T-helper 1 cell treated with Interleukin-12 subunit alpha and Interleukin-12 subunit beta and Interleukin-4 antibody, amounts not matched to agents 30 μg/mL and 1 μg/mL, for 36 hours (primary cell): ENCODE results near the gene HSPA5.
"Not testable (repeated sequence)": the region's sequence is repeated elsewhere in the genome, so short reads cannot be mapped to it uniquely, and the experiment has no call there.

Source experiments
- H3K27ac Mint-ChIP-seq: one replicate; pipeline ENCODE4 v1.8.0; 2021; ENCODE audit warnings: mild to moderate bottlenecking, mixed read lengths
- H3K27me3 Mint-ChIP-seq: one replicate; pipeline ENCODE4 v1.8.0; 2021; ENCODE audit warnings: low read depth, mixed read lengths
- H3K36me3 Mint-ChIP-seq: one replicate; pipeline ENCODE4 v1.8.0; 2021; ENCODE audit warnings: low read depth, mixed read lengths
- H3K4me1 Mint-ChIP-seq: one replicate; pipeline ENCODE4 v1.8.0; 2021; ENCODE audit warnings: low read depth, mixed read lengths
- H3K4me3 Mint-ChIP-seq: one replicate; pipeline ENCODE4 v1.8.0; 2021; ENCODE audit warnings: mild to moderate bottlenecking, moderate library complexity, mixed read lengths
- H3K9me3 Mint-ChIP-seq: one replicate; pipeline ENCODE4 v1.8.0; 2021; ENCODE audit warnings: mixed read lengths

The HSPA5 gene

DNA sequence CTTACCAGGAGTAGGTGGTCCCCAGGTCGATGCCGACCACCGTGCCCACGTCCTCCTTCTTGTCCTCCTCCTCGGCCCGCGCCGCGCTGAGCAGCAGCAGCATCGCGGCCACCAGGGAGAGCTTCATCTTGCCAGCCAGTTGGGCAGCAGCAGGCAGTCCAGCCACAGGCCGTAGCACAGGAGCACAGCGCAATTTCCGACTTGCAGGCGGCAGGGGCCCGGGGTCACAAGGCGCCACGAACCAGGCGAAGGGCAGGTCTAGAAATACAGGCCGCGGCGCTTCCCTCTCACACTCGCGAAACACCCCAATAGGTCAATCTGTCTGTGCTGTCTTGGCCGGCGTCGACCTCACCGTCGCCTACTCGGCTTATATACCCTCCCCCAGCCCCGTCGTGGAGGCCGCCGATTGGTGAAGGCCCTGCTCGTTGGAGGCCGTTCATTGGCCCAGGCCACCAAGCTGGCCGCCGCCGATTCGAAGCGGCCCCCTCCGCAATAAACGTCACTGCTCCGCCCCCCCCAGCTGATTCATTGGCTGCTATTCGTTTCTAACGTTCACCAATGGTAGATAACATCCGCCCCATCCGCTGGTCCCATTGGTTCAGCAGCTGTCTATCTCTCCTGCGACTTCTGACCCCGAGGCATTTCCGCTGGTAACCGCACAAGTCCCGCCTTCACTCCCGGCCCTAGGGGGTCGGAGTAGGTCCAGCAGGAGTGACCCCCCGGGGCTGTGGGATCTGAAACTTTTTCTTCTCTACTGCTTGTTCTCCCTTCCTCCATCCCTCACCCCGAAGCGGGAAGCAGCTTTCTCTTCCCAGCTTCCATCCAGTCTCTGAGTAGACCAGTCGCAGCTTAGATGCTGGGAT is at the start of gene HSPA5:
Gene HSPA5 (minus strand): TSS at position 344 of the 863 bp plus-strand sequence. CDS start 217 bp downstream, at position 127.
- Mint-ChIP-seq H3K36me3 (peaks cover 53% of the 10 kb centered on the region), H3K9me3 (no peaks in the 10 kb centered on the region), H3K4me3 (peak within 1 kb of the TSS; percentile 92), H3K27me3 (no peaks in the 10 kb centered on the region), H3K27ac (peak within 1 kb of the TSS; percentile 92), H3K4me1 (peaks cover 33% of the 10 kb centered on the region)

DNA sequence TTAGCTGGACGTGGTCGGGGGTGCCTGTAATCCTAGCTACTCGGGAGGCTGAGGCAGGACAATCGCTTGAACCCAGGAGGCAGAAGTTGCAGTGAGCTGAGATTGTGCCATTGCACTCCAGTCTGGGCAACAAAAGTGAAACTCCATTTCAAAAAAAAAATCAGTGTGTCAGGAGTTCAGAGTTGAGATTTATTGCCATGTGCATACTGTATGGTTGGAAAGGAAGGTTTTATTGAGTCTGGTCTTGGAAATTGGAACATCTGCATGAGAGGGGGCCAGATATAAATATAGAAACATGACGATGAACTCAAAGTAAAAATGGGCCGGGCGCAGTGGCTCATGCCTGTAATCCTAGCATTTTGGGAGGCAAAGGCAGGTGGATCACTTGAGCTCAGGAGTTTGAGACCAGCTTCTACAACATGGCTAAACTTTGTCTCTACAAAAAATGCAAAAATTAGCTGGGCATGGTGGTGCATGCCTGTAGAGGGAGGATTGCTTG is 45.8 kb upstream of the HSPA5 start:
- not testable (repeated sequence) for H3K4me3 Mint-ChIP-seq, H3K9me3 Mint-ChIP-seq, H3K36me3 Mint-ChIP-seq, H3K4me1 Mint-ChIP-seq, H3K27me3 Mint-ChIP-seq, H3K27ac Mint-ChIP-seq

DNA sequence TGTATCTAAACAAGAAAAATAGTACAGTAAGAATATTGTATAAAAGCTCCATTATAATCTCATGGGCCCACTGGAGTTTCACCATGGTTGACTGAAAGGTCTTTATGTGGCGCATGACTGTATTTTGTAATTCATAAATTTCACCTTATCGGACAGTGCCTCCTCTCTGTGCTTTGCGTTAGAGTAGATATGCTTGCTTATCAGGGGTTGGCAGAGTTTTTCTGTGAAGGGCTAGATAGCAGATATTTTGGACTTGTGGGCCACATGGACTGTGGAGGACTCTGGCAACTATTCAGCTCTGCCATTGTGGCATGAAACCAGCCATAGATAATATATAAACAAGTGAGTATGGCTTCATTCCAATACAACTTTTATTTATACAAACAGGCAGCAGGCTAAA is 43.7 kb upstream of the HSPA5 start:
- Mint-ChIP-seq H3K4me3 (no peak overlapping the region), H3K27ac (no peak overlapping the region), H3K27me3 (no peaks in the 10 kb centered on the region), H3K4me1 (peaks cover 4% of the 10 kb centered on the region), H3K36me3 (peaks cover 2% of the 10 kb centered on the region), H3K9me3 (no peaks in the 10 kb centered on the region)

DNA sequence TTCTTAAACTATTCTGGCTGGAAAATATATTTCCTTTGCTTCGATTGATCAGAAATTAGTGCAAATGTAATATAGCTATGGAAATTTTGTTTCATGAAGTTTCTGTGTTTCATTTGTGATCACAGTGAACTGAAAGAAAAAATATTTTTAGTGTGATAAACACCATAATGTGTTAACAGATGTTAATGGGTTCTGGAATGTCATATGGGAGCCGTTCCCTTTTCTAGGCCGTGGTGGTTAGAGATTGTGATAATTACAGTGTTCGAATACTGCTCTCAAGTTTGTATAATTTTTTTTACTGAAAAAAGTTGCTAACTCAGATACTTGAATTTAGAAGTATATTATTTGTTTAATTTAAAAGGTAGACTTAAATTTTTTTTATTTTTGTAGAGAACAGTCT is 39.8 kb upstream of the HSPA5 start:
- no peak overlapping the region for H3K4me3 Mint-ChIP-seq
- no peak overlapping the region for H3K27ac Mint-ChIP-seq
- peaks cover 7% of the 10 kb centered on the region for H3K4me1 Mint-ChIP-seq
- no peaks in the 10 kb centered on the region for H3K27me3 Mint-ChIP-seq
- H3K36me3 Mint-ChIP-seq = peaks cover 5% of the 10 kb centered on the region
- no peaks in the 10 kb centered on the region for H3K9me3 Mint-ChIP-seq

DNA sequence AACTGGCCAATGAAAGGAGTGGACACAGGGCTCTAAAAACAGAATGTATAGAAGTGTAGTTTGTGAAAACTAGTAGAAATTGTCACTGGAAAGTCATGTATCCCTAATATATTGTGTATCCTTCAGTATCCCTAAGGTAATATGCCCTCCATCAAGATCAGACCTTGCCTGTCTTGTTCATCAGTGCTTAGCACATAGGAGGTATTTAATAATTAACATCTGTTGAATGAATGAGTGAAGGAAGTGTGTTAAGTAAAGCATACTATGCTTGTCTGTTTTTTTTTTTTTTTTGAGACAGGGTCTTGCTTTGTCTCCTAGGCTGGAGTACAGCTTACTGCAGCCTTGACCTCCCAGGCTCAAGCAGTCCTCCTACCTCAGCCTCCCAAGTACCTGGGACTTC is 36.3 kb upstream of the HSPA5 start:
- peaks cover 6% of the 10 kb centered on the region for H3K4me1 Mint-ChIP-seq
- H3K9me3 Mint-ChIP-seq = no peaks in the 10 kb centered on the region
- no peak overlapping the region for H3K27ac Mint-ChIP-seq

DNA sequence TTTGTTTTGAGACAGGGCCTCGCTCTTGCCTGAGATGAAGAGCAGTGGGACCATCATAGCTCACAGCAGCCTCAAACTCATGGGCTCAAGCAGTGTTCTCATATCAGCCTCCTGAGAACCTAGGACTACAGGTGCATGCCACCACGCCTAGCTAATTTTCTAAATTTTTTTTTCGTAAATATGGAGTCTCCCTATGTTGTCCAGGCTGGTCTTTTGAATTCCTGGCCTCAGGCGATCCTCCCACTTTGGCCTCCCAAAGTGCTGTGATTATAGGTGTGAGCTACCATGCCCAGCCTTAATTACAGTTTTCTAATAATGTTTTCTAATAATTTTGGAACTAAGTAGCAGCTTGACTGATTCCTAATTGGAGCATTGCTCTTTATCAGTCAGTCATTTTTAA is 35.6 kb upstream of the HSPA5 start:
- H3K27me3 Mint-ChIP-seq = no peaks in the 10 kb centered on the region
- H3K27ac Mint-ChIP-seq = no peak overlapping the region
- peaks cover 6% of the 10 kb centered on the region for H3K4me1 Mint-ChIP-seq
- H3K9me3 Mint-ChIP-seq = no peaks in the 10 kb centered on the region
- peaks cover 8% of the 10 kb centered on the region for H3K36me3 Mint-ChIP-seq
- no peak overlapping the region for H3K4me3 Mint-ChIP-seq

More for the DNA sequence above, 36.3 kb upstream of the HSPA5 start:
- Mint-ChIP-seq H3K27me3 (no peaks in the 10 kb centered on the region), H3K4me3 (no peak overlapping the region), H3K36me3 (peaks cover 5% of the 10 kb centered on the region)

DNA sequence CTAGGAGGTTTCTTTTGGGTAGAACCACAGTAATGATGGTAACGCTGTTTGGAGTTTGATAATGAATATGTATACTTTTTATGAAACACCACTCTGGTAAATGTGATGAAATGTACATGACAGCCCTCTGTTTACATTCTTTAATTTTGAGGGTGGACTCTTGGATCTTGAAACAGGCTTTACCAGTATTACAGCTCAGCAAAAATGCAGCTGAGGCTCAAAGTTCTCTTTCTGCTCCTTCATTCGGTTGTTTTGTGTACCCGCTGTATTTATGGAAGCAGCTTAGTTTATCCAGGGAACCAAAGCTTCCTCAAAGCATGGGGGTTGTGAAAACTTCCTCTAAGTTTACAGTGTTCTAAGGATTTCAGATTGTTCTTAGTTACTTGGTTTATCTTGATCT is 31.6 kb upstream of the HSPA5 start:
- H3K27me3 Mint-ChIP-seq = no peaks in the 10 kb centered on the region
- H3K27ac Mint-ChIP-seq = no peak overlapping the region
- H3K4me1 Mint-ChIP-seq = peaks cover 12% of the 10 kb centered on the region
- no peak overlapping the region for H3K4me3 Mint-ChIP-seq
- no peaks in the 10 kb centered on the region for H3K9me3 Mint-ChIP-seq
- peaks cover 16% of the 10 kb centered on the region for H3K36me3 Mint-ChIP-seq

DNA sequence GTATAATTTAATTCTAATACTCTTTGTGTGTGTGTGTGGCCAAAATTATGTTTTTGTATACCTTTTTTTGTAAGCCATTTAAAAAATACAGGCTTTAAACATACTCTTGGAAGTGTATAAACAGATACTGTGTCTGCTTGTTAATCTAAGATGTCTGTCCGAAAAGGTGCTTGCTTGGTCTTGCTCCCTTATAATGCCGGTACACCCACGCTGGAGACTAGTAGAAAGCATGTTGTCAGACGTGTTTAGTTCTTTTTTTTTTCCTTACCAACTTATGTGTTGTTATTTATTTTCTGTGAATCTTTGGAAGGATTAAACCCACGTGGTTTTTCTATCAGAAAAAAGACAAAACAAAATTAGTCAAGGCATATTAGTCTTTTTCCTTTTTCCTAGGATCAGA is 29.9 kb upstream of the HSPA5 start:
- peaks cover 8% of the 10 kb centered on the region for H3K4me1 Mint-ChIP-seq
- H3K36me3 Mint-ChIP-seq = peaks cover 15% of the 10 kb centered on the region
- no peak overlapping the region for H3K27ac Mint-ChIP-seq
- H3K9me3 Mint-ChIP-seq = no peaks in the 10 kb centered on the region
- no peaks in the 10 kb centered on the region for H3K27me3 Mint-ChIP-seq
- H3K4me3 Mint-ChIP-seq = no peak overlapping the region

DNA sequence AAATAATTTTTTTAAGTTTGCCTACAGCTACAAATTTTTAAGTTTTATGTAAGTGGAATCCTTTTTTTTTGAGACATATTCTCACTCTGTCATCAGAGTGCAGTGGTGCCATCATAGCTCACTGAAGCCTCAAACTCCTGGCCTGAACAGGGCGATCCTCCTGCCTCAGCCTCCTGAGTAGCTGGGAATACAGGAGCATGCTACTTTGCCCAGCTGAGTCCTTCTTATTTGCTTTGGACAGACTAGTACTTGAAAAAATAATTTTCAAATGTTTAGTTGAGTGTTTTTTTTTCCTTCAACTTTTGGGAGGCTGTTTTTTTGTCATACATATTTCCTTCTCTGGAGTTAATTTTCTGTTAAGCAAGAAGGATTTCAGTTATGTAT is 27.9 kb upstream of the HSPA5 start:
- Mint-ChIP-seq H3K36me3 (peaks cover 22% of the 10 kb centered on the region), H3K27me3 (no peaks in the 10 kb centered on the region), H3K4me1 (peaks cover 21% of the 10 kb centered on the region), H3K4me3 (no peak overlapping the region), H3K27ac (no peak overlapping the region), H3K9me3 (no peaks in the 10 kb centered on the region)

DNA sequence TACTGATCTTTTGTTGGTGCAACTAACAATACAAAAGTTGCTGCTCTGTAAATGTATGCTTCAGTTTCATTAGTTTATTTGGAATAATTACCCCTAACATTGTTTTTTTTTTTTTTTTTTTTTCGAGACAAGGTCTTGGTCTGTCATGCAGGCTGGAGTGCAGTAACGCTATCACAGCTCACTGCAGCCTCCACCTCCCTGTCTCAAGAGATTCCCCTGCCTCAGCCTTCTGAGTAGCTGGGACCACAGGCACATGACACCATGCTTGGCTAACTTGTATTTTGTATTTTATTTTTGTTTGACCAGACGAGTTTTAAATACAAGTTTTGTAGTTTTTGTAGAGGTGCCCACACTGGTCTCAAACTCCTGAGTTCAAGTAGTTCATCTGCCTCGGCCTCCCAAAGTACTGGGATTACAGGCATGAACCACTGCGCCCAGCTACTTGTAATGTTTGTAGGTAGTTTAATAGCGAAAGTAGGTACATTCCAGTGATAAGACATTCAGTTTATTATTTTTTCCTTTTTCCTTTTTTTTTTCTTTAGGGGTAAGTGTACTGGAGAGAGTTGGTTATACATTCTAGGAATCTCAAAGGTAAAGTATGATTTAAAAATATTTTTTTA is 27.4 kb upstream of the HSPA5 start:
- Mint-ChIP-seq H3K27me3 (no peaks in the 10 kb centered on the region), H3K4me1 (peaks cover 26% of the 10 kb centered on the region), H3K27ac (no peak overlapping the region), H3K36me3 (peaks cover 24% of the 10 kb centered on the region), H3K4me3 (no peak overlapping the region), H3K9me3 (no peaks in the 10 kb centered on the region)

DNA sequence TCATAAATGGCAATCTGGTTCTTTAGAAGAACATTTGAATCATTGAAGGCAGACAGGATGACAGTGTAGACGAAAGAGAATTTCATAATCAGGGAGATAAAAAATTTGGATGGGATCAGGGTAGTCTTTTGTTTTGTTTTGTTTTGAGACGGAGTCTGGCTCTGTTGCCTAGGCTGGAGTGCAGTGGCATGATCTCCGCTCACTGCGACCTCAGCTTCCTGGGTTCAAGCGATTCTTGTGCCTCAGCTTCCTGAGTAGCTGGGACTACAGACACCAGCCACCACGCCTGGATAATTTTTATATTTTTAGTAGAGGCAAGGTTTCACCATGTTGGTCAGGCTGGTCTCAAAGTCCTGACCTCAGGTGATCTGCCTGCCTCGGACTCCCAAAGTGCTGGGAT is 22.9 kb upstream of the HSPA5 start:
- peaks cover 39% of the 10 kb centered on the region for H3K4me1 Mint-ChIP-seq

DNA sequence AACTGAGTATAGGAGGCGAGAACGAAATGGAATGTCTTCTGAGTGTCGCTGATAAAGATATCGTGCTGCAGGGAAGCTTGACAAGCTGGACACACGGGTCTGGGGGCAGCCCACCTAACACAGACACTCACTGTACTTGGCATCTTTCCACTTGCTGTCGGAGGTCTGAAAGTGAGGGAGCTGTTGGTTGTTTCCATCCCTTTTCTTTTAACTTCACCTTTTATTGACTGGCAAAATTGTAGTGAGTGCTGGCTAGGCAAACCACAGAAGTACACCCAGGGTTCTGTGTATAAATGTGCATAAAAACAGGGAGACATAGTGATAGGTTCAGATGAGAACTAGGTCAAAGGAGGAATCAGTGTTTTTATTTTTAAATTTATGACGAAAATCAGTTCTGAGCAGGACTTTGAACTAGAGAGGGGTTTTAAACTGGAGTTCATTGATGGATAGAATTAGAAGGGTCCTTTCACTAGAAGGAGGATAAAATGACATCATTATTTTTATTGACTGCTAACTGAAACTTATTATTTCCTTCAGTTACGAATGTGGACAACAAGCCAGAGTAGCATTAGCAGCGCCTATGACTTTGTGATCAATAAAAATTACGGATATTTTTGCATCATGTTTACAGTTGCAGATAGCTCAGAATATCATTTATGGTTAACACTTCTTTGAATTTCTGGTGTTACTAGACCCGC is 21.3 kb upstream of the HSPA5 start:
- H3K9me3 Mint-ChIP-seq = no peaks in the 10 kb centered on the region
- H3K27me3 Mint-ChIP-seq = no peaks in the 10 kb centered on the region
- peaks cover 32% of the 10 kb centered on the region for H3K4me1 Mint-ChIP-seq
- peak overlapping the region; percentile 99 for H3K4me3 Mint-ChIP-seq
- H3K36me3 Mint-ChIP-seq = peaks cover 17% of the 10 kb centered on the region
- H3K27ac Mint-ChIP-seq = peak overlapping the region; percentile 96

More for the DNA sequence above, 22.9 kb upstream of the HSPA5 start:
- H3K9me3 Mint-ChIP-seq, H3K27me3 Mint-ChIP-seq: not testable (repeated sequence)
- Mint-ChIP-seq H3K36me3 (peaks cover 20% of the 10 kb centered on the region), H3K4me3 (peak overlapping the region; percentile 73), H3K27ac (peak overlapping the region; percentile 72)

DNA sequence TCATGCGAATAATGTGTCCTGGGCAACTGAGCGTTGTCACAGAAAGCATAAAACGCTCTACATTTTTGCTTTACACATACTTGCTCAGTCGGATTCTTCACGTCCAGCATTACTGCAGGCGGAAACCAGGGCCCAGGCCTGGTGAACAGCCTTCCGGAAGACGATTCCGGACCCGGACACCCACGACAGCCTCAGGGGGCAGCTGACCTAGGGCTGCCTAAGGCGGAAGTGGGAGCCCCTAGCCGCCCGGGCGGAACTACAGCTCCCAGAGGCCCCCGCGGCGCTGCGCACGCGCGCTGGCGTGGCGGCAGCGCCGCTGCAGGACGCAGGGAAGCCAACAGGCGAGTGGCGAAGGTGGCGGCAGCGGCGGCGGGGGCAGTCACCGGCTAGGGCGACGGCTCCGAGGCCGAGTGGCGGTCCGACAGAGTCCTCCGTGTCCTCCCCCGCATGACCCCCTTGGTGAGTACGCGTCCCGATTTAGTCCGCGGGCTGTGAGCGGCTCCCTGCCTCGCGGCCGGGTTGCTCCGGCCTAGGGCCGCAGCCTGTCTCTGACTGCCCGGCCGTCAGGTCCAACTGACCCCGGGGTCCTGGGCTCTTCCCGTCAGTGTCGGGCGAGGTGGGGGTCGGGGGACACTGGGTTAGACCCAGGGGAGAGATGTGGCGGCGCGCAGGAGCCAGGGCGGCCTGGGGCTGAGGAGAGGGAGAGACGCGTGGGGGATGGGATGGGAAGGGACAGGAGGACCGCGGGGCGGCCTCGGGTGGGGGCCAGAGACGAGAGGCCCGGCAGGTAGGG is 20.6 kb upstream of the HSPA5 start, which contains the start of gene GAPVD1:
Gene GAPVD1 (plus strand): TSS at position 326 of the 793 bp plus-strand sequence. CDS start 37,096 bp downstream, outside the sequence.
- H3K36me3 Mint-ChIP-seq = peaks cover 14% of the 10 kb centered on the region
- H3K27me3 Mint-ChIP-seq = no peaks in the 10 kb centered on the region
- H3K4me3 Mint-ChIP-seq = peak within 1 kb of the TSS; percentile 99
- peak within 1 kb of the TSS; percentile 96 for H3K27ac Mint-ChIP-seq
- peaks cover 32% of the 10 kb centered on the region for H3K4me1 Mint-ChIP-seq
- H3K9me3 Mint-ChIP-seq = no peaks in the 10 kb centered on the region

DNA sequence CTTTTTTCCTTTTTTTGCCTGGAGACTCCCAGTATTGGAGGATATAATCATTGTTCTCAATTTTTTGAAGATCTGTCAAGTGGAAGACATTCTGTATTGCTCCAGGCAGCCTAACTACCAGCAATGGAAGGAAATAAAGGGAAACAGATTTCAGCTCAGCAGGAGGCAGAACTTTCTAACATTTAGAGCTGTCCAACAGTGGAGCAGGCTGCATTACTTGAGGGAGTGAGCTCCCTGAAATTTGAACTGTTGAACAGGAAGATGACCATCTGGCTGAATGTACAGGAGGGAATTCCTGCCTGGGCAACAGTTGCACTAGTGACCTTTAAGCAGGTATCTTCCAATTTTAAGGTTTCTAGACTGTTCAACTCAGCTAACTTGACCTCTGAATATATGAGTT is 19.4 kb upstream of the HSPA5 start:
- Mint-ChIP-seq H3K4me3 (peak overlapping the region; percentile 99), H3K9me3 (no peaks in the 10 kb centered on the region), H3K36me3 (peaks cover 14% of the 10 kb centered on the region), H3K27ac (peak overlapping the region; percentile 96), H3K4me1 (peaks cover 31% of the 10 kb centered on the region), H3K27me3 (no peaks in the 10 kb centered on the region)
